Measurements from ENCODE around the gene WDR6.
A peak's percentile ranks its signal among the peaks of the same experiment; 100 is the strongest.

WDR6 gene

DNA sequence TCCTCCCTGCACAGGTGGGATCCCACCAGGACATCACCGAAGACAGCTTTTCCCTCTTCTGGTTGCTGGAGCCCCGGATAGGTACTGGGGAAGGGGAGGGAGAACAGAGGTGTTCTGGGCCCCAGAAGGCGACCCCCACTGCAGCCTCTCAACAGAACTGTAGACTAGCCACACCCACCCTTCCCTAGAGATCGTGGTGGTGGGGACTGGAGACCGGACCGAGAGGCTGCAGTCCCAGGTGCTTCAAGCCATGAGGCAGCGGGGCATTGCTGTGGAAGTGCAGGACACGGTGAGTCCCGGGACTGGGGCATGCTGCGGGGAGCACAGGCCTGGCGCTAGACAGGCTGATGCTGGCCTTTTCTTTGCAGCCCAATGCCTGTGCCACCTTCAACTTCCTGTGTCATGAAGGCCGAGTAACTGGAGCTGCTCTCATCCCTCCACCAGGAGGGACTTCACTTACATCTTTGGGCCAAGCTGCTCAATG is 15.5 kb downstream of the WDR6 start:
- DNase-seq (ENCODE audit: extremely low spot score): no peak
- POLR2A ChIA-PET: interaction anchor here (1.0 to 9.9 kb wide), 11 partner anchors 9 to 97 kb away, joined by 3 to 204 read pairs (median 10); partner anchors contain the start of genes P4HTM, QRICH1, USP19 and WDR6
- CTCF ChIA-PET: interaction anchor here (0.8 to 2.2 kb wide), 6 partner anchors 13 to 110 kb away, joined by 3 to 15 read pairs (median 6); partner anchors contain the start of genes LAMB2, QRICH1 and WDR6
- no peak for TF ChIP-seq NFRKB (IDR thresholded peaks at IDR 0.05)
- no peak for TF ChIP-seq TARDBP (IDR thresholded peaks at IDR 0.05)
- no peak for TF ChIP-seq FOXM1 (IDR thresholded peaks at IDR 0.05; ENCODE audit: borderline replicate concordance)
- no peak for TF ChIP-seq HDGF (IDR thresholded peaks at IDR 0.05; ENCODE audit: borderline replicate concordance)
- no peak for TF ChIP-seq SP1 (IDR thresholded peaks at IDR 0.05)
- TF ChIP-seq FOXK2 (IDR thresholded peaks at IDR 0.05): no peak
- TF ChIP-seq CTBP1 (IDR thresholded peaks at IDR 0.05; ENCODE audit: borderline replicate concordance): no peak
- TF ChIP-seq ARNT (IDR thresholded peaks at IDR 0.05): no peak
- no peak for TF ChIP-seq L3MBTL2 (conservative IDR thresholded peaks at IDR 0.05)
- TF ChIP-seq BHLHE40 (IDR thresholded peaks at IDR 0.05; ENCODE audit: borderline replicate concordance): no peak
- TF ChIP-seq ZNF384 (IDR thresholded peaks at IDR 0.05): no peak
- no peak for TF ChIP-seq FOXA1 (IDR thresholded peaks at IDR 0.05)
- no peak for TF ChIP-seq ELF4 (IDR thresholded peaks at IDR 0.05)
- TF ChIP-seq, protein P1, sequence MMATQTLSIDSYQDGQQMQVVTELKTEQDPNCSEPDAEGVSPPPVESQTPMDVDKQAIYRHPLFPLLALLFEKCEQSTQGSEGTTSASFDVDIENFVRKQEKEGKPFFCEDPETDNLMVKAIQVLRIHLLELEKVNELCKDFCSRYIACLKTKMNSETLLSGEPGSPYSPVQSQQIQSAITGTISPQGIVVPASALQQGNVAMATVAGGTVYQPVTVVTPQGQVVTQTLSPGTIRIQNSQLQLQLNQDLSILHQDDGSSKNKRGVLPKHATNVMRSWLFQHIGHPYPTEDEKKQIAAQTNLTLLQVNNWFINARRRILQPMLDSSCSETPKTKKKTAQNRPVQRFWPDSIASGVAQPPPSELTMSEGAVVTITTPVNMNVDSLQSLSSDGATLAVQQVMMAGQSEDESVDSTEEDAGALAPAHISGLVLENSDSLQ (IDR thresholded peaks at IDR 0.05): no peak
- no peak for TF ChIP-seq LEF1 (IDR thresholded peaks at IDR 0.05; ENCODE audit: borderline replicate concordance)
- no peak for TF ChIP-seq SUZ12 (IDR thresholded peaks at IDR 0.05)

DNA sequence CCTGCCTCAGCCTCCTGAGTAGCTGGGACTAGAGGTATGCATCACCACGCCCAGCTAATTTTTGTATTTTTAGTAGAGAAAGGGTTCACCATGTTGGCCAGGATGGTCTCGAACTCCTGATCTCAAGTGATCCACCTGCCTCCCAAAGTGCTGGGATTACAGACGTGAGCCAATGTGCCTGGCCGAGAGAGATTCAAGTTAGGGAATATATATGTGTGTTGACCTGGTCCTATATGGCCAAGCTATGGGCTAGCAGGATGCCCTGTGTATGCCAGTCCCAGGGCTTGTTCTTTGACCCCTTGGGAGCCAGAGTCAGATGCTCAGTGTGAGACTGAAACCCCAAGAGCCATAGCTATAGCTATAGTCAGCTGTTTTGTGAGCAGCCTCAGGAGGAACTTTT is 16.6 kb downstream of the WDR6 start:
- no peak for DNase-seq (ENCODE audit: extremely low spot score)
- ChIA-PET POLR2A (interaction anchor here (1.2 to 9.9 kb wide), 6 partner anchors 10 to 96 kb away, joined by 5 to 204 read pairs (median 35); partner anchors contain the start of genes P4HTM, QRICH1, USP19 and WDR6), CTCF (no interaction called here)
- no peak for TF ChIP-seq FOXA1 (IDR thresholded peaks at IDR 0.05)
- no peak for TF ChIP-seq ZNF384 (IDR thresholded peaks at IDR 0.05)
- TF ChIP-seq FOXK2 (IDR thresholded peaks at IDR 0.05): no peak
- no peak for TF ChIP-seq ARNT (IDR thresholded peaks at IDR 0.05)
- TF ChIP-seq ELF4 (IDR thresholded peaks at IDR 0.05): no peak
- TF ChIP-seq FOXM1 (IDR thresholded peaks at IDR 0.05; ENCODE audit: borderline replicate concordance): no peak
- TF ChIP-seq TARDBP (IDR thresholded peaks at IDR 0.05): no peak
- TF ChIP-seq, protein P1 (IDR thresholded peaks at IDR 0.05): no peak

DNA sequence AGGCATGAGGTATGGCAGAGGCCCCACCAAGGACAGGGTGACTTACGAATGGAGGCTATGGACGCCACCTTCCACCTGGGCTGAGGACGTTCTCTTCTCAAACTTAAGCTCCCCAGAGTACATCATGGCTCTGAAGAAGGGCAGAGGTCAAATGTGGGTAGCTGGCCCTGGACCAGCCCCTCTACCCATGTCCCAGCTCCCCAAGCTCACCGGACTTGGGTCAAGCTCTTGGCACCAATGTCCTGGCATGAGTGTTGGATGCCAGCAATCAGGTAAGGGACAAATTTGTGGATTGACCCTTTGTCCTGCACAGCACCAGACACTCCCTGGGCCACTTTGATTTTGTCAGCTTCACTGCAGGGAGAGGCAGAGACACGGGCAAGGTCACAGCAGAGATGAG is 17.3 kb downstream of the WDR6 start:
- DNase-seq (ENCODE audit: extremely low spot score): no peak
- ChIA-PET CTCF (no interaction called here), POLR2A (interaction anchor here (1.2 to 9.9 kb wide), 5 partner anchors 10 to 69 kb away, joined by 5 to 204 read pairs (median 49); partner anchors contain the start of genes P4HTM, QRICH1 and WDR6)
- TF ChIP-seq ELF4 (IDR thresholded peaks at IDR 0.05) (peak; percentile 21; the same call in 1 of the 2 replicates), FOXM1 (IDR thresholded peaks at IDR 0.05; ENCODE audit: borderline replicate concordance) (no peak)

DNA sequence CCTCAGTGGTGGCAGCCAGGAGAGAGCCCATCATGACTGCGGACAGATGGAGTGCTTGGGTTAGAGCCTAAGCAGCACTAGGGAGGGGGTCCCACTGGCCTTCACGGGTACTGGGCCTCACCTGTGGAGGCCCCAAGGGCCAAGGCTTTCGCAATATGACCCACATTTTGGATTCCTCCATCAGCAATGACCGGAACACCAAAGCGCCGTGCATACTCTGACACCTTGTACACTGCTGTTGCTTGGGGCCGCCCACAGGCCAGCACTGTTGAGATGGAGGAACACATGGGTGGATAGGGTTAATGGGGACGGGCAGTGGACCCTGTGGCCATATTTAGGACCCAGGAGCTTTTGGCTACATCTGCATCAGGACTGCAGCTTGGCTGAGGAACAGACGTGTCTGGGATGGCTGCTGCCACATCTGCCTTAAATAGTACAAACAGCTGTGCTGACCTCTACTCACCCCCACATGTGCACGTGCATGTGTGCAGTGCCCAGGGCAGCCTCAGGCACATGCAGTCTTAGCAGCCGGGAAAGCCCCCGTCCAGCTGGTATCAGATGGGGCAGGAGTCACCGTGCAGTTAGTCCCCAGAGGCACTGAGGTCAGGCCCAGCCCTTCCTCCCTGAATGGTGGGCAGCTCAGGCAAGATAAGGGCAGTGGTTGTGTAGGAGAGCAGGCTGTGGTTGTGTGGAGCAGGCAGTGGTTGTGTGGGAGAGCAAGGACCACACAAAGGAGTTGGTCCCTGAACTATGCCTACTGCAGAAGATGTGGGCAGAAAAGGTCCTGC is 18.0 kb downstream of the WDR6 start:
- ChIA-PET POLR2A (interaction anchor here (2.5 to 9.9 kb wide), 5 partner anchors 11 to 69 kb away, joined by 13 to 204 read pairs (median 49); partner anchors contain the start of genes P4HTM, QRICH1 and WDR6), CTCF (no interaction called here)
- TF ChIP-seq FOXM1 (IDR thresholded peaks at IDR 0.05; ENCODE audit: borderline replicate concordance) (no peak), NFRKB (IDR thresholded peaks at IDR 0.05) (no peak), FOXK2 (IDR thresholded peaks at IDR 0.05) (no peak), SUZ12 (IDR thresholded peaks at IDR 0.05) (no peak), SP1 (IDR thresholded peaks at IDR 0.05) (no peak), ELF4 (IDR thresholded peaks at IDR 0.05) (no peak), HDGF (IDR thresholded peaks at IDR 0.05; ENCODE audit: borderline replicate concordance) (no peak)
- no peak for DNase-seq (ENCODE audit: extremely low spot score)

DNA sequence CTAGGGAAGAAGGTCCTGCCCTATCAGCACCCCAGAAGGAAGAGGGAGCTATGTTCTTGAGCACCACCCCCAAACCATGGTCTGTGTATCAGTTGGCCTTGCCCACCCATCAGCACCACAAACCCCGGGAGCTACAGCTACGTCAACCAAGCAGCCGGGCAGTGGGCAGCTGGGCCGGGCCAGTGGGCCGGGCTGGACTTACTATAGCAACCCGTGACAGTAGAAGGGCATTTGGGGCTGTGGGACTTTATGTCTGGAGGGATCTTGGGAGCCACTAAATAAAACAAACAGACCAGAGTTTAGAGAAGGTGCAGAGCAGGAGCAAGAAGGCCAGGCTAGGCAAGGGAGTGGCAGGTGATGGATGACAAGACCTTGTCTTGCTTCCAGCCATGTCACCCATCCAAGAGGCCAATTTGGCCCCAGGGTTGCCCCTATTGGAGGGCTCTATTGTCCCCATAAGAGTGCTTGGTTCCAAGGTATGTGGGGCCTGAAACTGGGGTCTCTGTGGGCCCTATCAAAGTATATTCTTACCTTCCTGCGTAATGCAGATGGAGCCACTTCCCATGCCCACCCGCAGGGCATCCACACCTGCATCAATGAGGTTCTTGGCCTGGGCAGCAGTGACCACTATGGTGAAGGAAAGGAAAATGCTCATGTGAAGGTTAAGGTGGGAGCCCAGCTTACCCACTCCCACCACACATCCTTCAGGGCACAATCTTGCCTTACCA is 18.8 kb downstream of the WDR6 start:
- DNase-seq (ENCODE audit: extremely low spot score): no peak
- ChIA-PET POLR2A (interaction anchor here (0.6 to 9.9 kb wide), 5 partner anchors 12 to 95 kb away, joined by 3 to 77 read pairs (median 21); partner anchors contain the start of genes P4HTM, QRICH1, USP19 and WDR6), CTCF (no interaction called here)
- TF ChIP-seq NFRKB (IDR thresholded peaks at IDR 0.05) (no peak), ELF4 (IDR thresholded peaks at IDR 0.05) (0 out of 2 replicates have a peak, but pooled peaks have one; percentile 8)

DNA sequence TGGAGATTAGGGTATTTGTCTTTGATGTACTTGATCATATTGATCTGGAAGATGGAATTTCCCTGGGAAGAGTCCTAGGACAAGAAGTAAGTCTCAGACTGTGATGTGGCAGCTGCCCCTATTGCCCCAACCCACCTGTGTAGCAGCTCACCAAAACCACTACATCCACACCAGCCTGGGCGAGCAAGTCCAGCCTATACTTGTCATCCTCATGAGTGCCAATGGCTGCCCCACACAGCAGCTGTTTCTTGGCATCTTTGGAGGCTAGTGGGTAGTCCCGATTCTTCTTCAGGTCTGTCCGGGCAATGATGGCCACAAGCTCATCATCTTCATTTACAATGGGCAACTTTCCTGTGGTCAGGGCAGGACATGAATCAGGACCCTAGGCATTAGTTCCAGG is 19.3 kb downstream of the WDR6 start:
- ChIA-PET CTCF (no interaction called here), POLR2A (interaction anchor here (0.6 to 9.9 kb wide), 4 partner anchors 12 to 94 kb away, joined by 3 to 77 read pairs (median 17); partner anchors contain the start of genes P4HTM, USP19 and WDR6)
- DNase-seq (ENCODE audit: extremely low spot score): no peak
- TF ChIP-seq, protein P1 (IDR thresholded peaks at IDR 0.05): no peak
- TF ChIP-seq ELF4 (IDR thresholded peaks at IDR 0.05): no peak
- TF ChIP-seq TARDBP (IDR thresholded peaks at IDR 0.05): no peak
- no peak for TF ChIP-seq BHLHE40 (IDR thresholded peaks at IDR 0.05; ENCODE audit: borderline replicate concordance)
- TF ChIP-seq FOXM1 (IDR thresholded peaks at IDR 0.05; ENCODE audit: borderline replicate concordance): no peak

Measured in HEK293T (cell line).